ENCODE data around the gene DMC1. TPM values are rescaled to one million over a fixed set of nuclear protein-coding genes. Genes with fewer than 3 reads are reported as not detected.

Gene DMC1
- total and polyA plus RNA-seq, 10 of the 15 experiments (the other 5 are each of a cell fraction or from before 2014, with no cell fraction given): 1.0 to 21.0 (median 4.5) TPM

GRCh38 chr22:38504731-38505540 is 65.0 kb downstream of the DMC1 start (continued):
- TF ChIP-seq POLR2AphosphoS5 (IDR thresholded peaks at IDR 0.05; ENCODE audit: low read length): peak; percentile 72
- TF ChIP-seq NRF1 (conservative IDR thresholded peaks at IDR 0.05; ENCODE audit: low read depth, low read length): no peak
- peak; percentile 49 for TF ChIP-seq E2F8 (IDR thresholded peaks at IDR 0.05; ENCODE audit: low read depth, partially characterized antibody)
- TF ChIP-seq PAX8 (IDR thresholded peaks at IDR 0.05): no peak
- TF ChIP-seq ASH2L (IDR thresholded peaks at IDR 0.05; ENCODE audit: borderline replicate concordance, low read depth): no peak
- peak; percentile 73; the same call in 1 of the 2 replicates for TF ChIP-seq TAF1 (IDR thresholded peaks at IDR 0.05; ENCODE audit: borderline replicate concordance, low read depth, low read length)
- TF ChIP-seq YY1 (IDR thresholded peaks at IDR 0.05; ENCODE audit: low read depth, low read length): peak; percentile 84
- peak; percentile 52; the same call in 1 of the 2 replicates for TF ChIP-seq PML (IDR thresholded peaks at IDR 0.05; ENCODE audit: low read length)
- TF ChIP-seq SMAD1 (IDR thresholded peaks at IDR 0.05; ENCODE audit: low read depth, partially characterized antibody): peak; percentile 17
- peak; percentile 10 to 69; a peak in 1 of 4 replicates for TF ChIP-seq BHLHE40 (IDR thresholded peaks at IDR 0.05; ENCODE audit: borderline replicate concordance in 1 of 2, low read depth in 2 of 2, low read length in 1 of 2)
- TF ChIP-seq, protein P1, sequence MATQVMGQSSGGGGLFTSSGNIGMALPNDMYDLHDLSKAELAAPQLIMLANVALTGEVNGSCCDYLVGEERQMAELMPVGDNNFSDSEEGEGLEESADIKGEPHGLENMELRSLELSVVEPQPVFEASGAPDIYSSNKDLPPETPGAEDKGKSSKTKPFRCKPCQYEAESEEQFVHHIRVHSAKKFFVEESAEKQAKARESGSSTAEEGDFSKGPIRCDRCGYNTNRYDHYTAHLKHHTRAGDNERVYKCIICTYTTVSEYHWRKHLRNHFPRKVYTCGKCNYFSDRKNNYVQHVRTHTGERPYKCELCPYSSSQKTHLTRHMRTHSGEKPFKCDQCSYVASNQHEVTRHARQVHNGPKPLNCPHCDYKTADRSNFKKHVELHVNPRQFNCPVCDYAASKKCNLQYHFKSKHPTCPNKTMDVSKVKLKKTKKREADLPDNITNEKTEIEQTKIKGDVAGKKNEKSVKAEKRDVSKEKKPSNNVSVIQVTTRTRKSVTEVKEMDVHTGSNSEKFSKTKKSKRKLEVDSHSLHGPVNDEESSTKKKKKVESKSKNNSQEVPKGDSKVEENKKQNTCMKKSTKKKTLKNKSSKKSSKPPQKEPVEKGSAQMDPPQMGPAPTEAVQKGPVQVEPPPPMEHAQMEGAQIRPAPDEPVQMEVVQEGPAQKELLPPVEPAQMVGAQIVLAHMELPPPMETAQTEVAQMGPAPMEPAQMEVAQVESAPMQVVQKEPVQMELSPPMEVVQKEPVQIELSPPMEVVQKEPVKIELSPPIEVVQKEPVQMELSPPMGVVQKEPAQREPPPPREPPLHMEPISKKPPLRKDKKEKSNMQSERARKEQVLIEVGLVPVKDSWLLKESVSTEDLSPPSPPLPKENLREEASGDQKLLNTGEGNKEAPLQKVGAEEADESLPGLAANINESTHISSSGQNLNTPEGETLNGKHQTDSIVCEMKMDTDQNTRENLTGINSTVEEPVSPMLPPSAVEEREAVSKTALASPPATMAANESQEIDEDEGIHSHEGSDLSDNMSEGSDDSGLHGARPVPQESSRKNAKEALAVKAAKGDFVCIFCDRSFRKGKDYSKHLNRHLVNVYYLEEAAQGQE (IDR thresholded peaks at IDR 0.05; ENCODE audit: low read depth, low read length): no peak
- no peak for TF ChIP-seq CHD2 (IDR thresholded peaks at IDR 0.05; ENCODE audit: borderline replicate concordance, low read depth, low read length)
- peak; percentile 29; the same call in 1 of the 2 replicates for TF ChIP-seq GATAD2B (conservative IDR thresholded peaks at IDR 0.05; ENCODE audit: low read depth)
- peak; percentile 48 for TF ChIP-seq IKZF1 (conservative IDR thresholded peaks at IDR 0.05)
- peak; percentile 94 for TF ChIP-seq HDGF (IDR thresholded peaks at IDR 0.05)
- peak; percentile 79 for TF ChIP-seq CREB1 (IDR thresholded peaks at IDR 0.05; ENCODE audit: low read depth)
- no peak for TF ChIP-seq BCL11A (IDR thresholded peaks at IDR 0.05; ENCODE audit: low read depth, low read length)
- TF ChIP-seq POLR2A (IDR thresholded peaks at IDR 0.05; ENCODE audit: low read depth, low read length): peak; percentile 63
- TF ChIP-seq EZH2 (IDR thresholded peaks at IDR 0.05; ENCODE audit: borderline replicate concordance, control insufficient read depth, low read depth, low read length): no peak
- TF ChIP-seq, protein P2, sequence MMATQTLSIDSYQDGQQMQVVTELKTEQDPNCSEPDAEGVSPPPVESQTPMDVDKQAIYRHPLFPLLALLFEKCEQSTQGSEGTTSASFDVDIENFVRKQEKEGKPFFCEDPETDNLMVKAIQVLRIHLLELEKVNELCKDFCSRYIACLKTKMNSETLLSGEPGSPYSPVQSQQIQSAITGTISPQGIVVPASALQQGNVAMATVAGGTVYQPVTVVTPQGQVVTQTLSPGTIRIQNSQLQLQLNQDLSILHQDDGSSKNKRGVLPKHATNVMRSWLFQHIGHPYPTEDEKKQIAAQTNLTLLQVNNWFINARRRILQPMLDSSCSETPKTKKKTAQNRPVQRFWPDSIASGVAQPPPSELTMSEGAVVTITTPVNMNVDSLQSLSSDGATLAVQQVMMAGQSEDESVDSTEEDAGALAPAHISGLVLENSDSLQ (IDR thresholded peaks at IDR 0.05): peak; percentile 15; the same call in 1 of the 2 replicates

Data from GM12878 (cell line).